Measurements from ENCODE around the gene SND1. TPM values are rescaled to one million over a fixed set of nuclear protein-coding genes. Genes with fewer than 3 reads are reported as not detected.

The SND1 gene
- total and polyA plus RNA-seq, 2 donors (not counting 1 experiment from before 2014, with no cell fraction given), result 44.4 to 165 TPM

DNA sequence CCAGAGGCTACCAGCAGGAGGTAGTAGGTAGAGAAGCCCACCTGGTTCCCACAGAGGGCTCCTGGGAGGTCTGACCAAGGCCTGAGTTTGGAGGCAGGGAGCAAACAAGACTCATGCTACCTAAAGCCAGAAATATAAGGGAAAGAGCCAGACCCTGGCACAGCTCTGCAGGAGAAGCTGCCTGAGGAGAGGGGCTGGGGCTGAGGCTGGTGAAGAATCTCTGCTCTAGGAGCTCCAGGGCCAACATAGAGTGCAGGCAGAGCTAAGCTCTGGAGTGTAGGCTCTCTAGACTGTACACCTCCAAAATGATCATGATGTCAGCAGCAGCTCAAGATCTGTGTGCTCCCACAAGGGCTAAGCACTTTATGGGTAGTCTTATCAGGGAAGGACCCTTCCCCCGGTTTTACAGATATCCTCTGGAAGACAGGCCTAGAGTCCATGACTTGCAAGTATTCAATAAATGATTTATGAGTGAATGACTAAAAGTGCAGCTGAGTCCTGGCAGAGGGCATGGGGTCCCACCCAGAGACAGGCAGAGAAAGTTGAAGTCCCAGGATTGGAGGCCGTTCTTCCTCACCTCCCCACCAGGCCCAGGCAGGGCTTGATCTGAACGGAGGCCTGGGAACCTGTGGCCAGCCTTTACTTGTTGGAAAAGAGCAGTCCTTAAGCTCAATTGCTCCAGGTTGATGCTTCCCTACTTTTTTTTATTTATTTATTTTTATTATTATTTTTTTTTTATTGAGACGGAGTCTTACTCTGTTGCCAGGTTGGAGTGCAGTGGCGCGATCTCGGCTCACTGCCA, 450.7 kb downstream of the SND1 start:
- H4K20me1 ChIP-seq (ENCODE audit: control insufficient read depth, insufficient read depth, low read length, poor library complexity, severe bottlenecking), result no peaks in the 10 kb centered on the region
- H3K79me2 ChIP-seq (ENCODE audit: control insufficient read depth, insufficient read depth, low read length), result peaks cover 10% of the 10 kb centered on the region
- DNase-seq (no peak), ATAC-seq (ENCODE audit: low read depth) (no peak)
- ChIA-PET CTCF (interaction anchor here (4.1 kb wide), 1 partner anchor 33 kb away, joined by 24 read pairs; no protein-coding TSS in a partner anchor), POLR2A (no interaction called here)
- Mint-ChIP-seq H3K9me3 (ENCODE audit: insufficient read depth) (no peaks in the 10 kb centered on the region), H3K27ac (peak overlapping the region; percentile 61), H3K4me3 (peak overlapping the region; percentile 76), H3K4me1 (peaks cover 57% of the 10 kb centered on the region), H3K27me3 (no peaks in the 10 kb centered on the region)
- no peaks in the 10 kb centered on the region for H3K27me3 ChIP-seq (replicated peaks in 1 of 4; ENCODE audit: control extremely low read depth in 1 of 4, control insufficient read depth in 3 of 4, insufficient read depth in 4 of 4, low read length in 3 of 4)
- no peak overlapping the region for H2AFZ ChIP-seq (ENCODE audit: insufficient read depth, low read depth, low read length, poor library complexity, severe bottlenecking)
- no peak overlapping the region for H3K9ac ChIP-seq (ENCODE audit: low read length)
- 98% methylated on average over 4 of the region's 7 CpGs for WGBS (ENCODE audit: insufficient coverage)
- TF ChIP-seq, protein P1, sequence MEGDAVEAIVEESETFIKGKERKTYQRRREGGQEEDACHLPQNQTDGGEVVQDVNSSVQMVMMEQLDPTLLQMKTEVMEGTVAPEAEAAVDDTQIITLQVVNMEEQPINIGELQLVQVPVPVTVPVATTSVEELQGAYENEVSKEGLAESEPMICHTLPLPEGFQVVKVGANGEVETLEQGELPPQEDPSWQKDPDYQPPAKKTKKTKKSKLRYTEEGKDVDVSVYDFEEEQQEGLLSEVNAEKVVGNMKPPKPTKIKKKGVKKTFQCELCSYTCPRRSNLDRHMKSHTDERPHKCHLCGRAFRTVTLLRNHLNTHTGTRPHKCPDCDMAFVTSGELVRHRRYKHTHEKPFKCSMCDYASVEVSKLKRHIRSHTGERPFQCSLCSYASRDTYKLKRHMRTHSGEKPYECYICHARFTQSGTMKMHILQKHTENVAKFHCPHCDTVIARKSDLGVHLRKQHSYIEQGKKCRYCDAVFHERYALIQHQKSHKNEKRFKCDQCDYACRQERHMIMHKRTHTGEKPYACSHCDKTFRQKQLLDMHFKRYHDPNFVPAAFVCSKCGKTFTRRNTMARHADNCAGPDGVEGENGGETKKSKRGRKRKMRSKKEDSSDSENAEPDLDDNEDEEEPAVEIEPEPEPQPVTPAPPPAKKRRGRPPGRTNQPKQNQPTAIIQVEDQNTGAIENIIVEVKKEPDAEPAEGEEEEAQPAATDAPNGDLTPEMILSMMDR (IDR thresholded peaks at IDR 0.05), result no peak
- no peak for TF ChIP-seq EZH2 (IDR thresholded peaks at IDR 0.05; ENCODE audit: borderline replicate concordance, insufficient read depth, low read depth, low read length, poor library complexity, severe bottlenecking)
- H3K4me1 ChIP-seq (ENCODE audit: control insufficient read depth in 2 of 2, insufficient read depth in 2 of 2, low read length in 2 of 2), result peaks cover 29 to 55% of the 10 kb centered on the region in 2 donors
- intact Hi-C loops (cut with micrococcal nuclease), result loop anchor here (5.0 kb wide), 1 partner anchor 70 kb away; the partner anchor contains the start of gene LRRC4
- peak overlapping the region in 1 of 2 donors; percentile 43 for H3K27ac ChIP-seq (ENCODE audit: low read length in 2 of 2)
- no peak overlapping the region for H3K4me2 ChIP-seq (replicated peaks; ENCODE audit: low read depth, low read length, poor library complexity, severe bottlenecking)
- peaks cover 0 to 3% of the 10 kb centered on the region in 2 experiments for H3K36me3 ChIP-seq (replicated peaks in 1 of 2; ENCODE audit: control extremely low read depth in 1 of 2, control insufficient read depth in 1 of 2, extremely low read depth in 1 of 2, insufficient read depth in 2 of 2, low read length in 1 of 2)
- peaks cover 0 to 13% (median 0%) of the 10 kb centered on the region in 3 donors for H3K9me3 ChIP-seq (ENCODE audit: control extremely low read depth in 1 of 3, control insufficient read depth in 2 of 3, insufficient read depth in 1 of 3, low read length in 2 of 3)
- H3K4me3 ChIP-seq (ENCODE audit: control extremely low read depth in 1 of 5, extremely low read depth in 1 of 5, insufficient read depth in 1 of 5, low read depth in 2 of 5, low read length in 4 of 5), result no peak overlapping the region

Measured in B cell (primary cell).